ENCODE results near the gene SEC24D.

SEC24D gene

DNA sequence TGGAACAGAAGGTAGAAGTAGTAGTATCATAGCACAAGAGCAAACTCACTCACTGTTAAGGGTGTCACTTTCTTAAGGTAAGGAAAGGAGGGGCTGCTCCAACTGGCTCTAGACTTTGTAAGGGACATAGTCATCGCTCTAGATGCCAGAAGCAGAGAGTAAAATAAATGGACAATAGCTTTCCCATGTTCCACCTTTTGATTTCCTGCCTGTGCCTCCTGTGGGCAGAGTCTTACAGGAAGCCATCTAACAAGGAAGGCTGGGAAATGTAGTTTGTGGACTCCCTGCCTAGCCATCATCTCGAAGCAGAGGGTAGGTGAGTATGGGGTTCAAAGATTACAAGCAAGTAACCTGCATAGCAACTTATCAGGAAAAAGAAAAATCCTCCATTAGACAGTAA is 152.4 kb downstream of the SEC24D start:
- H3K14ac ChIP-seq (ENCODE audit: low read length in 2 of 2), result no peak overlapping the region
- no peaks in the 10 kb centered on the region for H3K9me3 ChIP-seq (ENCODE audit: control insufficient read depth, low read length)
- H3K9ac ChIP-seq (ENCODE audit: low read length), result peak overlapping the region; percentile 33
- H2AFZ ChIP-seq (ENCODE audit: low read depth, low read length), result no peak overlapping the region
- H3K18ac ChIP-seq (ENCODE audit: low read depth in 1 of 2, low read length in 2 of 2), result no peak overlapping the region
- no peak overlapping the region for H2AK5ac ChIP-seq (ENCODE audit: low read length, severe bottlenecking)
- H3K4me2 ChIP-seq (ENCODE audit: low read length, poor library complexity, severe bottlenecking), result no peak overlapping the region
- H2BK12ac ChIP-seq (ENCODE audit: low read length in 2 of 2), result no peak overlapping the region
- no peaks in the 10 kb centered on the region for H3K27me3 ChIP-seq (ENCODE audit: control insufficient read depth in 1 of 2, insufficient read depth in 1 of 2, low read length in 2 of 2)
- H3K4me3 ChIP-seq (ENCODE audit: insufficient read depth in 1 of 2, low read depth in 1 of 2, low read length in 2 of 2), result no peak overlapping the region
- peaks cover 5 to 7% of the 10 kb centered on the region in 2 experiments for H3K36me3 ChIP-seq (ENCODE audit: control insufficient read depth in 1 of 2, insufficient read depth in 2 of 2, low read depth in 1 of 2, low read length in 2 of 2)
- no peak overlapping the region for H3K4ac ChIP-seq (ENCODE audit: low read depth in 1 of 2, low read length in 2 of 2)
- H2BK5ac ChIP-seq (ENCODE audit: low read depth, low read length, poor library complexity, severe bottlenecking), result no peak overlapping the region
- H3K4me1 ChIP-seq (ENCODE audit: control insufficient read depth, insufficient read depth, low read depth, low read length), result no peaks in the 10 kb centered on the region
- H3K27ac ChIP-seq (ENCODE audit: low read length, poor library complexity, severe bottlenecking), result no peak overlapping the region
- H3K79me1 ChIP-seq (replicated peaks; ENCODE audit: low read length, poor library complexity, severe bottlenecking), result peaks cover 4% of the 10 kb centered on the region
- no peak overlapping the region for H2BK15ac ChIP-seq (ENCODE audit: low read depth, poor library complexity, severe bottlenecking)
- no peak for DNase-seq
- H4K91ac ChIP-seq (ENCODE audit: low read length), result no peak overlapping the region
- no peak overlapping the region for H2BK120ac ChIP-seq (ENCODE audit: low read depth, low read length)
- WGBS, result 18% methylated on average over 1 of the region's 2 CpGs
- no peak overlapping the region for H3K23ac ChIP-seq (ENCODE audit: low read length in 2 of 2)
- H4K8ac ChIP-seq (ENCODE audit: low read length), result peak overlapping the region; percentile 69

DNA sequence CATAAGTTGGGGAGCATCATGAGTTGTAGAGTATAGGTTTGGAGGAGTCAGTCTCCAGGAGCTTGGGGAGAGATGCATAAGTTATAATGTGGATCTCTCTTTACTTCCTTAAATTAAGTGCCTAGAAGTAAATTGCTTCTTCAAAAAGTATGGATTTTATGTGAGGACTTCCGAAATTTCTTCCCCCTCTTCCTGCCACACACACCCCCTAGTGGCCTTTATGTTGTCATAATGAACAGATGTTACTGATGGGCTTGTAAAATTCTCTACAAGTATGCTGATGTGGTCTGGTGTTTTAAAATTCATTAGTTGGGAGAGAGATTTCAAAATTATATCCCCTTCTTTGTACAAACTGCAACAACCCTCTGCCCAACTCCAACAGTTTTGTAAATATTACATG is 153.0 kb downstream of the SEC24D start:
- H3K4me2 ChIP-seq (ENCODE audit: low read length, poor library complexity, severe bottlenecking), result no peak overlapping the region
- H3K9me3 ChIP-seq (ENCODE audit: control insufficient read depth, low read length), result no peaks in the 10 kb centered on the region
- no peak overlapping the region for H3K14ac ChIP-seq (ENCODE audit: low read length in 2 of 2)
- no peak overlapping the region for H2BK5ac ChIP-seq (ENCODE audit: low read depth, low read length, poor library complexity, severe bottlenecking)
- no peak overlapping the region for H3K18ac ChIP-seq (ENCODE audit: low read depth in 1 of 2, low read length in 2 of 2)
- no peak overlapping the region for H3K27ac ChIP-seq (ENCODE audit: low read length, poor library complexity, severe bottlenecking)
- H3K79me1 ChIP-seq (replicated peaks; ENCODE audit: low read length, poor library complexity, severe bottlenecking), result peaks cover 1% of the 10 kb centered on the region
- H3K23ac ChIP-seq (ENCODE audit: low read length in 2 of 2), result no peak overlapping the region
- no peak overlapping the region for H2BK120ac ChIP-seq (ENCODE audit: low read depth, low read length)
- no peaks in the 10 kb centered on the region for H3K27me3 ChIP-seq (ENCODE audit: control insufficient read depth in 1 of 2, insufficient read depth in 1 of 2, low read length in 2 of 2)
- no peak overlapping the region for H2AK5ac ChIP-seq (ENCODE audit: low read length, severe bottlenecking)
- H2BK15ac ChIP-seq (ENCODE audit: low read depth, poor library complexity, severe bottlenecking), result no peak overlapping the region
- no CpG with 5 or more reads among the region's 1 CpG for WGBS
- no peaks in the 10 kb centered on the region for H3K4me1 ChIP-seq (ENCODE audit: control insufficient read depth, insufficient read depth, low read depth, low read length)
- H3K9ac ChIP-seq (ENCODE audit: low read length), result peak overlapping the region; percentile 33
- H4K91ac ChIP-seq (ENCODE audit: low read length), result no peak overlapping the region
- H3K4me3 ChIP-seq (ENCODE audit: insufficient read depth in 1 of 2, low read depth in 1 of 2, low read length in 2 of 2), result no peak overlapping the region
- H3K36me3 ChIP-seq (ENCODE audit: control insufficient read depth in 1 of 2, insufficient read depth in 2 of 2, low read depth in 1 of 2, low read length in 2 of 2), result peaks cover under 1 to 1% of the 10 kb centered on the region in 2 experiments
- no peak overlapping the region for H2AFZ ChIP-seq (ENCODE audit: low read depth, low read length)
- DNase-seq, result peak; percentile 31
- H2BK12ac ChIP-seq (ENCODE audit: low read length in 2 of 2), result no peak overlapping the region
- no peak overlapping the region for H4K8ac ChIP-seq (ENCODE audit: low read length)
- no peak overlapping the region for H3K4ac ChIP-seq (ENCODE audit: low read depth in 1 of 2, low read length in 2 of 2)

DNA sequence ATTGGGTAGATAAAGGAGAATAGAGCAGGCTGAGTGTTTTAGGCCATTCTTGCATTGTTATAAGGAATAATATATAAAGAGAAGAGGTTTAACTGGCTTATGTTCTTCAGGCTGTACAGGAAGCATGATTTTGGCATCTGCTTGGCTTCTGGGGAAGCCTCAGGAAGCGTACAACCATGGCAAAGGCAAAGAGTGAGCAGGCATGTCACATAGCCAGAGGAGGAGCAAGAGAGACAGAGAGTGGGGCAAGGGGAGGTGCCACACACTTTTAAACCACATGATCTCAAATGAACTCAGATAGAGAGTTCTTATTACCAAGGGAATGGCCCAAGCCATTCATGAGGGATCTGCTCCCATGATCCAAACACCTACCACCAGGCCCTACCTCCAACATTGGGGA is 155.1 kb downstream of the SEC24D start:
- Histone ChIP-seq H3K9me3 (ENCODE audit: control insufficient read depth, low read length) (no peaks in the 10 kb centered on the region), H4K8ac (ENCODE audit: low read length) (no peak overlapping the region), H3K14ac (ENCODE audit: low read length in 2 of 2) (no peak overlapping the region), H4K91ac (ENCODE audit: low read length) (no peak overlapping the region), H2BK12ac (ENCODE audit: low read length in 2 of 2) (no peak overlapping the region), H2BK5ac (ENCODE audit: low read depth, low read length, poor library complexity, severe bottlenecking) (no peak overlapping the region), H3K27me3 (ENCODE audit: control insufficient read depth in 1 of 2, insufficient read depth in 1 of 2, low read length in 2 of 2) (no peaks in the 10 kb centered on the region), H3K4me1 (ENCODE audit: control insufficient read depth, insufficient read depth, low read depth, low read length) (no peaks in the 10 kb centered on the region), H3K4ac (ENCODE audit: low read depth in 1 of 2, low read length in 2 of 2) (no peak overlapping the region), H3K4me2 (ENCODE audit: low read length, poor library complexity, severe bottlenecking) (no peak overlapping the region), H3K9ac (ENCODE audit: low read length) (no peak overlapping the region), H2BK15ac (ENCODE audit: low read depth, poor library complexity, severe bottlenecking) (no peak overlapping the region), H2AFZ (ENCODE audit: low read depth, low read length) (no peak overlapping the region), H3K23ac (ENCODE audit: low read length in 2 of 2) (no peak overlapping the region), H3K79me1 (replicated peaks; ENCODE audit: low read length, poor library complexity, severe bottlenecking) (no peaks in the 10 kb centered on the region), H3K27ac (ENCODE audit: low read length, poor library complexity, severe bottlenecking) (no peak overlapping the region), H3K36me3 (ENCODE audit: control insufficient read depth in 1 of 2, insufficient read depth in 2 of 2, low read depth in 1 of 2, low read length in 2 of 2) (no peaks in the 10 kb centered on the region), H3K4me3 (ENCODE audit: insufficient read depth in 1 of 2, low read depth in 1 of 2, low read length in 2 of 2) (no peak overlapping the region), H2BK120ac (ENCODE audit: low read depth, low read length) (no peak overlapping the region), H2AK5ac (ENCODE audit: low read length, severe bottlenecking) (no peak overlapping the region), H3K18ac (ENCODE audit: low read depth in 1 of 2, low read length in 2 of 2) (no peak overlapping the region)
- no peak for DNase-seq
- WGBS, result 71% methylated on average over 1 of the region's 1 CpG

DNA sequence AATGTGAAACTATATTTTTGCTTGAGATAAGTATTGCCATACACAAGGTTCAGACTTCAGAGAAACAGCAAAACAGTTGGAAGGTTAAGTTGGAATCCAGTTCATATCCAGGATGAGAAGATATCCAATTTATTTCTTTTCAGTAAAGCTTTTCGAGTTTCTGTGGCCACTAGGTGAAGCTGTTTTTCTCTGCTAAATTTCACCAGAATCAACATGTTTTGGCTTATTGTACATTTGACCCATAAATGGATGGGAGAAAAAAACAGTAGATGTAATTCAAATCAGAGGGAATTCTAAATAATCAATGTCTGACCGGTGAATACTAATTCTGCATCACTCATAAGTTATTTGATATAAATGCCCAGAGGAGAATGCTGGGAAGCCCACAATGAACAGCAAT is 159.8 kb downstream of the SEC24D start:
- Histone ChIP-seq H3K27ac (ENCODE audit: low read length, poor library complexity, severe bottlenecking) (no peak overlapping the region), H2BK12ac (ENCODE audit: low read length in 2 of 2) (no peak overlapping the region), H2BK5ac (ENCODE audit: low read depth, low read length, poor library complexity, severe bottlenecking) (no peak overlapping the region), H3K4ac (ENCODE audit: low read depth in 1 of 2, low read length in 2 of 2) (no peak overlapping the region), H2AFZ (ENCODE audit: low read depth, low read length) (no peak overlapping the region), H3K36me3 (ENCODE audit: control insufficient read depth in 1 of 2, insufficient read depth in 2 of 2, low read depth in 1 of 2, low read length in 2 of 2) (no peaks in the 10 kb centered on the region), H4K8ac (ENCODE audit: low read length) (no peak overlapping the region), H3K14ac (ENCODE audit: low read length in 2 of 2) (no peak overlapping the region), H2BK120ac (ENCODE audit: low read depth, low read length) (no peak overlapping the region), H3K27me3 (ENCODE audit: control insufficient read depth in 1 of 2, insufficient read depth in 1 of 2, low read length in 2 of 2) (no peaks in the 10 kb centered on the region), H3K4me3 (ENCODE audit: insufficient read depth in 1 of 2, low read depth in 1 of 2, low read length in 2 of 2) (no peak overlapping the region), H3K9me3 (ENCODE audit: control insufficient read depth, low read length) (no peaks in the 10 kb centered on the region), H3K4me1 (ENCODE audit: control insufficient read depth, insufficient read depth, low read depth, low read length) (no peaks in the 10 kb centered on the region), H3K4me2 (ENCODE audit: low read length, poor library complexity, severe bottlenecking) (no peak overlapping the region), H2BK15ac (ENCODE audit: low read depth, poor library complexity, severe bottlenecking) (no peak overlapping the region), H3K9ac (ENCODE audit: low read length) (no peak overlapping the region), H3K18ac (ENCODE audit: low read depth in 1 of 2, low read length in 2 of 2) (no peak overlapping the region), H2AK5ac (ENCODE audit: low read length, severe bottlenecking) (no peak overlapping the region), H3K79me1 (replicated peaks; ENCODE audit: low read length, poor library complexity, severe bottlenecking) (no peaks in the 10 kb centered on the region), H3K23ac (ENCODE audit: low read length in 2 of 2) (no peak overlapping the region), H4K91ac (ENCODE audit: low read length) (no peak overlapping the region)
- DNase-seq, result no peak
- WGBS, result no CpG with 5 or more reads among the region's 2 CpGs

Data from mesenchymal stem cell (in vitro differentiated cells and primary cell).